IMR-90 (cell line): ENCODE data around the gene PIWIL4. TPM values are rescaled to one million over a fixed set of nuclear protein-coding genes. Genes with fewer than 3 reads are reported as not detected.

Source experiments
- ATAC-seq: fragments of 200-7000 bp; cut with Tn5 transposase; 2 replicates; pipeline ENCODE4 v1.9.1; 2020; ENCODE audit warnings: low read depth, mild to moderate bottlenecking, moderate library complexity
- BruUV-seq: library from RNA; stranded (reverse); fragments of 400-500 nt; replicated peaks from 2 replicates; lab custom pipeline; 2021; lab: Mats Ljungman, UMichigan
- CTCF ChIA-PET: fragments of 300-600 bp; formaldehyde crosslinking; extraction: SDS; loops from one replicate; lab custom pipeline; 2021; ENCODE audit warnings: antibody characterized with exemption; lab: Yijun Ruan, JAX
- POLR2A ChIA-PET: fragments of 300-600 bp; sonication (Branson Sonifier 250); formaldehyde crosslinking; loops from one replicate; lab custom pipeline; 2022; ENCODE audit warnings: antibody characterized with exemption; ENCODE audit not compliant: unreplicated experiment; lab: Charles Lee
- DNase-seq: peaks from one replicate; pipeline ENCODE4 v3.0.0; 2013
- H2AFZ ChIP-seq: replicated peaks from 2 replicates; pipeline ENCODE3; 2013; ENCODE audit warnings: low read length, mild to moderate bottlenecking; ENCODE audit not compliant: poor library complexity
- H2AK5ac ChIP-seq: 2 replicates; pipeline ENCODE4 v1.6.1; 2013; ENCODE audit warnings: low read depth, low read length, inconsistent platforms
- H2AK9ac ChIP-seq: replicated peaks from 2 replicates; pipeline ENCODE3; 2013; ENCODE audit warnings: mild to moderate bottlenecking, low read depth, low read length, moderate library complexity; ENCODE audit not compliant: poor library complexity
- H2BK120ac ChIP-seq: 2 replicates; pipeline ENCODE4 v1.6.1; 2013; ENCODE audit warnings: low read depth, low read length, inconsistent platforms
- H2BK15ac ChIP-seq: 3 replicates; pipeline ENCODE4 v1.6.1; 2013; ENCODE audit warnings: low read depth, low read length, inconsistent platforms
- H2BK20ac ChIP-seq: 2 replicates; pipeline ENCODE4 v1.6.1; 2013; ENCODE audit warnings: low read depth, mild to moderate bottlenecking, inconsistent platforms, low read length, moderate library complexity
- H2BK5ac ChIP-seq: 2 replicates; pipeline ENCODE4 v1.6.1; 2013; ENCODE audit warnings: mild to moderate bottlenecking, low read depth, low read length, inconsistent platforms; ENCODE audit not compliant: poor library complexity, severe bottlenecking
- H3K14ac ChIP-seq: replicated peaks from 2 replicates; pipeline ENCODE4 v1.6.1; 2013; ENCODE audit warnings: low read depth, low read length, inconsistent platforms
- H3K18ac ChIP-seq: 2 replicates; pipeline ENCODE4 v1.6.1; 2013; ENCODE audit warnings: low read depth, low read length, control low read depth
- H3K23ac ChIP-seq: 2 replicates; pipeline ENCODE4 v1.6.1; 2013; ENCODE audit warnings: low read depth, low read length, inconsistent platforms
- H3K27ac ChIP-seq: 2 replicates; pipeline ENCODE4 v1.5.1; 2013; ENCODE audit warnings: mild to moderate bottlenecking, control low read depth, low read length; ENCODE audit not compliant: insufficient read depth
- H3K27me3 ChIP-seq: 2 replicates; pipeline ENCODE4 v1.6.1; 2013; ENCODE audit warnings: low read length; ENCODE audit not compliant: control insufficient read depth, insufficient read depth
- H3K36me3 ChIP-seq: 2 replicates; pipeline ENCODE4 v1.6.1; 2013; ENCODE audit warnings: low read length, mixed read lengths; ENCODE audit not compliant: control insufficient read depth, insufficient read depth
- H3K4ac ChIP-seq: 2 replicates; pipeline ENCODE4 v1.6.1; 2013; ENCODE audit warnings: low read depth, low read length, inconsistent platforms
- H3K4me1 ChIP-seq: 2 replicates; pipeline ENCODE4 v1.6.1; 2013; ENCODE audit warnings: low read length, mixed read lengths; ENCODE audit not compliant: control insufficient read depth, insufficient read depth
- H3K4me2 ChIP-seq: 2 replicates; pipeline ENCODE4 v1.6.1; 2013; ENCODE audit warnings: low read depth, mild to moderate bottlenecking, control low read depth, low read length, moderate library complexity
- H3K4me3 ChIP-seq: 2 replicates; pipeline ENCODE4 v1.5.1; 2013; ENCODE audit warnings: low read depth, mild to moderate bottlenecking, control low read depth, low read length, moderate library complexity; ENCODE audit not compliant: insufficient read depth
- H3K56ac ChIP-seq: 2 replicates; pipeline ENCODE4 v1.6.1; 2013; ENCODE audit warnings: low read length, inconsistent platforms; ENCODE audit not compliant: insufficient read depth; ENCODE audit errors: extremely low read depth
- H3K79me1 ChIP-seq, 2 experiments: 2 replicates each; pipeline ENCODE4 v1.6.1; 2013; ENCODE audit warnings: low read length in 2 of 2, inconsistent platforms in 1 of 2, low read depth in 1 of 2
- H3K9ac ChIP-seq: 2 replicates; pipeline ENCODE4 v1.6.1; 2013; ENCODE audit warnings: low read depth, low read length, control low read depth
- H3K9me1 ChIP-seq: 2 replicates; pipeline ENCODE4 v1.6.1; 2013; ENCODE audit warnings: low read length, inconsistent platforms; ENCODE audit not compliant: insufficient read depth
- H3K9me3 ChIP-seq: 2 replicates; pipeline ENCODE4 v1.6.1; 2013; ENCODE audit warnings: low read length; ENCODE audit not compliant: control insufficient read depth, insufficient read depth
- H4K20me1 ChIP-seq: 2 replicates; pipeline ENCODE4 v1.6.1; 2013; ENCODE audit warnings: low read length, inconsistent platforms; ENCODE audit not compliant: insufficient read depth
- H4K5ac ChIP-seq: 2 replicates; pipeline ENCODE4 v1.6.1; 2013; ENCODE audit warnings: mild to moderate bottlenecking, low read depth, low read length, control low read depth
- H4K8ac ChIP-seq, 2 experiments: 2 replicates each; pipeline ENCODE4 v1.6.1; 2013; ENCODE audit warnings: low read depth in 2 of 2, low read length in 2 of 2, control low read depth in 1 of 2, inconsistent platforms in 1 of 2
- H4K91ac ChIP-seq: 2 replicates; pipeline ENCODE4 v1.6.1; 2013; ENCODE audit warnings: low read depth, low read length, inconsistent platforms; ENCODE audit not compliant: insufficient read depth
- BHLHE40 ChIP-seq: fragments of 150-350 bp; IDR thresholded peaks from 2 replicates; pipeline ENCODE4 v1.6.1; 2016; ENCODE audit warnings: mild to moderate bottlenecking, low read depth, low read length
- FOS ChIP-seq: fragments of 150-350 bp; IDR thresholded peaks from 2 replicates; pipeline ENCODE4 v1.6.1; 2016; ENCODE audit warnings: low read depth, low read length
- MAFK ChIP-seq: IDR thresholded peaks from 2 replicates; pipeline ENCODE4 v1.6.1; 2012; ENCODE audit warnings: low read depth, low read length, improper control_type of control experiment
- MAZ ChIP-seq: IDR thresholded peaks from 2 replicates; pipeline ENCODE4 v1.6.1; 2012; ENCODE audit warnings: low read depth, mild to moderate bottlenecking, low read length, improper control_type of control experiment, moderate library complexity, borderline replicate concordance
- MXI1 ChIP-seq: IDR thresholded peaks from 2 replicates; pipeline ENCODE4 v1.6.1; 2012; ENCODE audit warnings: low read depth, mild to moderate bottlenecking, low read length, moderate library complexity, borderline replicate concordance
- NFE2L2 ChIP-seq: fragments of 150-350 bp; IDR thresholded peaks from 2 replicates; pipeline ENCODE4 v1.6.1; 2016; ENCODE audit warnings: low read depth, mild to moderate bottlenecking, low read length
- RAD21 ChIP-seq: IDR thresholded peaks from 2 replicates; pipeline ENCODE4 v1.6.1; 2012; ENCODE audit warnings: low read length, improper control_type of control experiment
- RCOR1 ChIP-seq: IDR thresholded peaks from 2 replicates; pipeline ENCODE4 v1.6.1; 2012; ENCODE audit warnings: mild to moderate bottlenecking, low read length, improper control_type of control experiment; ENCODE audit not compliant: insufficient replicate concordance
- RFX5 ChIP-seq: IDR thresholded peaks from 2 replicates; pipeline ENCODE4 v1.8.0; 2012; ENCODE audit warnings: low read depth, mild to moderate bottlenecking, low read length, moderate library complexity
- SMC3 ChIP-seq: fragments of 150-350 bp; IDR thresholded peaks from 2 replicates; pipeline ENCODE4 v1.6.1; 2016; ENCODE audit warnings: low read depth, mild to moderate bottlenecking, antibody characterized with exemption, low read length, moderate library complexity
- WGBS, 2 experiments: methylation state at CpG; one replicate each; pipeline versions ENCODE4 v1.1.5 to v1.1.7; 2013; ENCODE audit warnings: missing lambda C conversion rate in 2 of 2; ENCODE audit not compliant: insufficient read length in 1 of 2; ENCODE audit errors: extremely low coverage in 2 of 2; 5-methylcytosine and 5-hydroxymethylcytosine counted together
- dilution Hi-C: fragments of 300-500 bp; cut with HindIII; formaldehyde crosslinking; loops from one replicate; pipeline ENCODE4 v1.14.3; 2018; ENCODE audit warnings: low sequenced_read_pairs; ENCODE audit not compliant: unreplicated experiment
- in situ Hi-C: fragments of 300-500 bp; cut with MboI; formaldehyde crosslinking; loops from 3 replicates; pipeline ENCODE4 v1.14.3; 2019; ENCODE audit warnings: low sequenced_read_pairs, inconsistent platforms, mixed read lengths
- intact Hi-C: fragments of 100-400 bp; cut with micrococcal nuclease; formaldehyde crosslinking; loops from 2 replicates; pipeline ENCODE4 v1.10.0; 2022
- polyA plus RNA-seq, 3 experiments: library from polyadenylated mRNA; depleted of rRNA; stranded (reverse); fragments of >200 nt; gene quantifications; 2 replicates each; pipeline ENCODE4 v1.2.3, GENCODE V29; 2012; ENCODE audit warnings: low replicate concordance in 1 of 3
- total RNA-seq: library from RNA; depleted of rRNA; stranded (reverse); fragments of >200 nt; gene quantifications from 2 replicates; pipeline ENCODE4 v1.2.3, GENCODE V29; 2012
- TF ChIP-seq, protein P1 (sequence below): fragments of 150-350 bp; IDR thresholded peaks from 2 replicates; pipeline ENCODE4 v1.6.1; 2016; ENCODE audit warnings: low read depth, mild to moderate bottlenecking, low read length, moderate library complexity, borderline replicate concordance
- TF ChIP-seq, protein P2 (sequence below): fragments of 150-350 bp; IDR thresholded peaks from 2 replicates; pipeline ENCODE4 v1.6.1; 2017; ENCODE audit warnings: mild to moderate bottlenecking, antibody characterized with exemption, low read length, low read depth
- TF ChIP-seq, protein P3 (sequence below): conservative IDR thresholded peaks from 2 replicates; pipeline ENCODE4 v1.5.1; 2012; ENCODE audit warnings: mild to moderate bottlenecking, low read depth, low read length, improper control_type of control experiment

Gene PIWIL4
- total and polyA plus RNA-seq, 2 of the 4 experiments (the other 2 are of a cell fraction) = 0.72 to 1.3 TPM

DNA sequence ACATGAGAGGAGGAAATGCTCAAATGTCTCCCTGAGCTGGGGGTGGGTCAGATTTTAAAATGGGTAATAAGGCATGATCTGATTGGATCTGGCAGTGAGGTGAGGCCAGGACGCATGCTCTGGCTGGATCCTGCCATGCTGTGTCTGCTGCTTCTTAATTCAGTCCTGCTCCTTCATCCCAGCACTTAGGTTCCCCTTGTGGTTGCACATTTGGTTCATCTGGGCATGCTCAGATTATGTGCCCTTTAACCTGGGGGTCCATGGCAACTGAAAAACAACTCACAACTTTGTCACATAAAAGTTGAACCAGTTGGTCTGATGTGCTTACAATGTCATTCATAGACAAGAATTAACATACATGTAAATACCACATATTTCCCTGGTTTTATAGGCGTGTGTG, 67.9 kb downstream of the PIWIL4 start:
- no TSS peak for BruUV-seq
- peak overlapping the region; percentile 26 for H2AK9ac ChIP-seq
- H3K9ac ChIP-seq = no peak overlapping the region
- in situ Hi-C loops = no loop called here
- DNase-seq = no peak
- no peak overlapping the region for H3K14ac ChIP-seq
- peaks cover 8% of the 10 kb centered on the region for H3K4me1 ChIP-seq
- H4K8ac ChIP-seq = no peak overlapping the region
- CTCF ChIA-PET = no interaction called here
- H3K23ac ChIP-seq = no peak overlapping the region
- TF ChIP-seq, protein P1, sequence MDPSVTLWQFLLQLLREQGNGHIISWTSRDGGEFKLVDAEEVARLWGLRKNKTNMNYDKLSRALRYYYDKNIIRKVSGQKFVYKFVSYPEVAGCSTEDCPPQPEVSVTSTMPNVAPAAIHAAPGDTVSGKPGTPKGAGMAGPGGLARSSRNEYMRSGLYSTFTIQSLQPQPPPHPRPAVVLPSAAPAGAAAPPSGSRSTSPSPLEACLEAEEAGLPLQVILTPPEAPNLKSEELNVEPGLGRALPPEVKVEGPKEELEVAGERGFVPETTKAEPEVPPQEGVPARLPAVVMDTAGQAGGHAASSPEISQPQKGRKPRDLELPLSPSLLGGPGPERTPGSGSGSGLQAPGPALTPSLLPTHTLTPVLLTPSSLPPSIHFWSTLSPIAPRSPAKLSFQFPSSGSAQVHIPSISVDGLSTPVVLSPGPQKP = no peak
- TF ChIP-seq, protein P2, sequence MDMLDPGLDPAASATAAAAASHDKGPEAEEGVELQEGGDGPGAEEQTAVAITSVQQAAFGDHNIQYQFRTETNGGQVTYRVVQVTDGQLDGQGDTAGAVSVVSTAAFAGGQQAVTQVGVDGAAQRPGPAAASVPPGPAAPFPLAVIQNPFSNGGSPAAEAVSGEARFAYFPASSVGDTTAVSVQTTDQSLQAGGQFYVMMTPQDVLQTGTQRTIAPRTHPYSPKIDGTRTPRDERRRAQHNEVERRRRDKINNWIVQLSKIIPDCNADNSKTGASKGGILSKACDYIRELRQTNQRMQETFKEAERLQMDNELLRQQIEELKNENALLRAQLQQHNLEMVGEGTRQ = no peak
- TF ChIP-seq SMC3 (no peak), BHLHE40 (no peak), RFX5 (no peak), RAD21 (no peak), FOS (no peak), MAZ (no peak), MXI1 (no peak), NFE2L2 (no peak), RCOR1 (no peak), MAFK (no peak)
- TF ChIP-seq, protein P3, sequence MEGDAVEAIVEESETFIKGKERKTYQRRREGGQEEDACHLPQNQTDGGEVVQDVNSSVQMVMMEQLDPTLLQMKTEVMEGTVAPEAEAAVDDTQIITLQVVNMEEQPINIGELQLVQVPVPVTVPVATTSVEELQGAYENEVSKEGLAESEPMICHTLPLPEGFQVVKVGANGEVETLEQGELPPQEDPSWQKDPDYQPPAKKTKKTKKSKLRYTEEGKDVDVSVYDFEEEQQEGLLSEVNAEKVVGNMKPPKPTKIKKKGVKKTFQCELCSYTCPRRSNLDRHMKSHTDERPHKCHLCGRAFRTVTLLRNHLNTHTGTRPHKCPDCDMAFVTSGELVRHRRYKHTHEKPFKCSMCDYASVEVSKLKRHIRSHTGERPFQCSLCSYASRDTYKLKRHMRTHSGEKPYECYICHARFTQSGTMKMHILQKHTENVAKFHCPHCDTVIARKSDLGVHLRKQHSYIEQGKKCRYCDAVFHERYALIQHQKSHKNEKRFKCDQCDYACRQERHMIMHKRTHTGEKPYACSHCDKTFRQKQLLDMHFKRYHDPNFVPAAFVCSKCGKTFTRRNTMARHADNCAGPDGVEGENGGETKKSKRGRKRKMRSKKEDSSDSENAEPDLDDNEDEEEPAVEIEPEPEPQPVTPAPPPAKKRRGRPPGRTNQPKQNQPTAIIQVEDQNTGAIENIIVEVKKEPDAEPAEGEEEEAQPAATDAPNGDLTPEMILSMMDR = no peak
- no peak overlapping the region for H4K5ac ChIP-seq
- no peak overlapping the region for H3K4ac ChIP-seq
- H3K18ac ChIP-seq = no peak overlapping the region
- H3K27me3 ChIP-seq = no peaks in the 10 kb centered on the region
- peaks cover 4% of the 10 kb centered on the region; the same call in 1 of the 2 replicates for H3K9me1 ChIP-seq
- intact Hi-C loops = no loop called here
- no peak overlapping the region for H2BK120ac ChIP-seq
- H4K20me1 ChIP-seq = no peaks in the 10 kb centered on the region
- POLR2A ChIA-PET = no interaction called here
- H3K56ac ChIP-seq = no peak overlapping the region
- H2BK15ac ChIP-seq = no peak overlapping the region
- no peak overlapping the region for H3K4me3 ChIP-seq
- H3K4me2 ChIP-seq = no peak overlapping the region
- no peaks in the 10 kb centered on the region for H3K9me3 ChIP-seq
- no peak overlapping the region for H2AK5ac ChIP-seq
- no CpG with 5 or more reads among the region's 2 CpGs for WGBS, 2 experiments
- H4K91ac ChIP-seq = no peak overlapping the region
- H3K36me3 ChIP-seq = no peaks in the 10 kb centered on the region
- no peak overlapping the region for H3K27ac ChIP-seq
- H2BK20ac ChIP-seq = no peak overlapping the region
- no peak for ATAC-seq
- dilution Hi-C loops = no loop called here
- H2BK5ac ChIP-seq = no peak overlapping the region
- H3K79me1 ChIP-seq = no peaks in the 10 kb centered on the region
- no peak overlapping the region for H2AFZ ChIP-seq
